Natural killer cell (primary cell): ENCODE measurements around the gene UNC13B. TPM values are rescaled to one million over a fixed set of nuclear protein-coding genes. Genes with fewer than 3 reads are reported as not detected.

Experiments used
- ATAC-seq, 3 donors: fragments of 150-1000 bp in 2 of 3; fragments of 200-7000 bp in 1 of 3; cut with Tn5 transposase; 1 replicate in 1 of 3; 2 replicates in 2 of 3; pipeline ENCODE4 v1.10.0; 2021; ENCODE audit warnings: mild to moderate bottlenecking in 2 of 3, moderate library complexity in 2 of 3
- DNase-seq, 2 donors: peaks; one replicate each; pipeline versions ENCODE4 v3.0.0 to v3.0.0-alpha.2; 2013 to 2021; ENCODE audit warnings: mixed read lengths in 1 of 2
- H3K27ac ChIP-seq: one replicate; pipeline ENCODE4 v1.5.1; 2013; ENCODE audit warnings: mild to moderate bottlenecking, low read length
- H3K27me3 ChIP-seq: one replicate; pipeline ENCODE4 v1.6.1; 2013; ENCODE audit warnings: low read length; ENCODE audit not compliant: control insufficient read depth, insufficient read depth
- H3K36me3 ChIP-seq: one replicate; pipeline ENCODE4 v1.6.1; 2013; ENCODE audit warnings: low read length; ENCODE audit not compliant: control insufficient read depth, insufficient read depth
- H3K4me1 ChIP-seq: one replicate; pipeline ENCODE4 v1.6.1; 2013; ENCODE audit warnings: low read length; ENCODE audit not compliant: control insufficient read depth, insufficient read depth
- H3K4me3 ChIP-seq: one replicate; pipeline ENCODE4 v1.5.1; 2013; ENCODE audit warnings: low read length
- H3K9me3 ChIP-seq: one replicate; pipeline ENCODE4 v1.6.1; 2013; ENCODE audit warnings: low read length; ENCODE audit not compliant: control insufficient read depth, insufficient read depth
- H3K27ac Mint-ChIP-seq, 2 donors: one replicate each; pipeline ENCODE4 v1.8.0; 2022; ENCODE audit warnings: mild to moderate bottlenecking in 2 of 2, mixed read lengths in 2 of 2, moderate library complexity in 1 of 2
- H3K27me3 Mint-ChIP-seq, 2 donors: one replicate each; pipeline ENCODE4 v1.8.0; 2022; ENCODE audit warnings: low read depth in 2 of 2, mixed read lengths in 2 of 2
- H3K36me3 Mint-ChIP-seq: one replicate; pipeline ENCODE4 v1.8.0; 2022; ENCODE audit warnings: mixed read lengths
- H3K4me1 Mint-ChIP-seq, 2 donors: one replicate each; pipeline ENCODE4 v1.8.0; 2022; ENCODE audit warnings: mixed read lengths in 2 of 2
- H3K4me3 Mint-ChIP-seq: one replicate; pipeline ENCODE4 v1.8.0; 2022; ENCODE audit warnings: mild to moderate bottlenecking, moderate library complexity, mixed read lengths
- H3K9me3 Mint-ChIP-seq, 2 donors: one replicate each; pipeline ENCODE4 v1.8.0; 2022; ENCODE audit warnings: mixed read lengths in 2 of 2
- CTCF ChIP-seq: fragments of 200-600 bp; IDR thresholded peaks from one replicate; pipeline ENCODE4 v1.8.0; 2022; ENCODE audit warnings: antibody characterized with exemption
- WGBS: methylation state at CpG from one replicate; pipeline ENCODE4 v1.1.7; 2013; ENCODE audit warnings: missing lambda C conversion rate; ENCODE audit not compliant: insufficient coverage; 5-methylcytosine and 5-hydroxymethylcytosine counted together
- intact Hi-C: fragments of 100-400 bp; cut with micrococcal nuclease; formaldehyde crosslinking; loops from one replicate; pipeline ENCODE4 v1.14.2; 2022
- total RNA-seq, 4 donors: library from RNA; stranded (reverse); fragments of 120-200 nt in 1 of 4; gene quantifications; one replicate each; pipeline versions ENCODE4 v1.2.3 to v1.2.4, GENCODE V29; 2013 to 2022

The UNC13B gene
- total RNA-seq, 3 donors from 2014 or later (not counting 1 experiment from before 2014, with no cell fraction given): 0.21 to 0.78 (median 0.27) TPM

GRCh38 chr9:35114840-35115628 is 46.8 kb upstream of the UNC13B start:
- Mint-ChIP-seq H3K4me1 (peaks cover 52 to 65% of the 10 kb centered on the region in 2 donors), H3K36me3 (no peaks in the 10 kb centered on the region), H3K27ac (peak overlapping the region; percentile 92 to 95), H3K4me3 (peak overlapping the region; percentile 97), H3K27me3 (no peaks in the 10 kb centered on the region), H3K9me3 (no peaks in the 10 kb centered on the region)
- H3K9me3 ChIP-seq: no peaks in the 10 kb centered on the region
- DNase-seq (peak; percentile 46 to 66), ATAC-seq (peak in 1 of 3 donors; percentile 14)
- TF ChIP-seq CTCF: no peak
- peaks cover 58% of the 10 kb centered on the region for H3K4me1 ChIP-seq
- no peaks in the 10 kb centered on the region for H3K27me3 ChIP-seq
- peak overlapping the region; percentile 79 for H3K27ac ChIP-seq
- WGBS: 5% methylated on average over 12 of the region's 12 CpGs
- intact Hi-C loops: loop anchor here (1.0 to 10.0 kb wide), 4 partner anchors 43 to 700 kb away; partner anchors contain the start of genes HINT2, SPAG8, TESK1 and UNC13B
- no peaks in the 10 kb centered on the region for H3K36me3 ChIP-seq
- peak overlapping the region; percentile 67 for H3K4me3 ChIP-seq

GRCh38 chr9:35115680-35116538 is 45.9 kb upstream of the UNC13B start, which contains the start of gene ATOSB:
Gene ATOSB (minus strand): TSS chr9:35115862. CDS start chr9:35108274, 7,588 bp downstream.
- Histone ChIP-seq H3K9me3 (no peaks in the 10 kb centered on the region), H3K27me3 (no peaks in the 10 kb centered on the region), H3K4me3 (peak within 1 kb of the TSS; percentile 67), H3K4me1 (peaks cover 49% of the 10 kb centered on the region), H3K27ac (peak within 1 kb of the TSS; percentile 79), H3K36me3 (no peaks in the 10 kb centered on the region)
- ATAC-seq (peak; percentile 58 to 82 (median 68)), DNase-seq (peak; percentile 93 to 95)
- Mint-ChIP-seq H3K36me3 (no peaks in the 10 kb centered on the region), H3K9me3 (no peaks in the 10 kb centered on the region), H3K4me3 (peak within 1 kb of the TSS; percentile 97), H3K4me1 (peaks cover 45 to 57% of the 10 kb centered on the region in 2 donors), H3K27me3 (peaks cover 0 to 2% of the 10 kb centered on the region in 2 donors), H3K27ac (peak within 1 kb of the TSS; percentile 92 to 95)
- WGBS: under 1% methylated on average over 51 of the region's 54 CpGs
- intact Hi-C loops: loop anchor here (1.0 to 10.0 kb wide), 9 partner anchors 13 to 699 kb away; partner anchors contain the start of genes HINT2, SPAG8, STOML2 and TESK1
- no peak for TF ChIP-seq CTCF

GRCh38 chr9:35116539-35116897 is 45.3 kb upstream of the UNC13B start:
- H3K9me3 Mint-ChIP-seq: no peaks in the 10 kb centered on the region
- H3K27me3 Mint-ChIP-seq: peaks cover 0 to 8% of the 10 kb centered on the region in 2 donors

More at GRCh38 chr9:35116539-35116897, 45.3 kb upstream of the UNC13B start:
- no peak for TF ChIP-seq CTCF
- no peaks in the 10 kb centered on the region for H3K36me3 Mint-ChIP-seq
- Histone ChIP-seq H3K27me3 (no peaks in the 10 kb centered on the region), H3K27ac (peak overlapping the region; percentile 79), H3K4me1 (peaks cover 46% of the 10 kb centered on the region), H3K36me3 (no peaks in the 10 kb centered on the region), H3K9me3 (no peaks in the 10 kb centered on the region), H3K4me3 (peak overlapping the region; percentile 67)
- H3K4me1 Mint-ChIP-seq: peaks cover 43 to 50% of the 10 kb centered on the region in 2 donors
- DNase-seq (no peak), ATAC-seq (peak in 1 of 3 donors; percentile 3)
- H3K27ac Mint-ChIP-seq: peak overlapping the region; percentile 92 to 95
- peak overlapping the region; percentile 97 for H3K4me3 Mint-ChIP-seq
- WGBS: 1% methylated on average over 12 of the region's 12 CpGs
- intact Hi-C loops: loop anchor here (1.0 to 10.0 kb wide), 7 partner anchors 13 to 698 kb away; partner anchors contain the start of genes HINT2, SPAG8, STOML2 and UNC13B
